PC-9 (cell line): Measurements from ENCODE around the gene GPR45.

Experiments used
- CTCF ChIP-seq: fragments of 200-600 bp; sonication (generic); conservative IDR thresholded peaks from 2 replicates; pipeline ENCODE4 v1.6.1; 2017; ENCODE audit warnings: mixed run types, antibody characterized with exemption, mild to moderate bottlenecking, moderate library complexity
- EZH2 ChIP-seq: fragments of 200-600 bp; sonication (generic); IDR thresholded peaks from 2 replicates; pipeline ENCODE4 v1.8.0; 2017; ENCODE audit warnings: antibody characterized with exemption, low read depth

- no peak for TF ChIP-seq CTCF
- TF ChIP-seq EZH2: no peak
These were observed 42.0 kb downstream of the GPR45 start for GRCh38 chr2:105283532-105283931.
